SH-SY5Y (cell line): ENCODE data around the gene COQ10A.

Experiments
- GATA2 ChIP-seq: IDR thresholded peaks from 2 replicates; pipeline ENCODE4 v1.6.1; 2011; ENCODE audit warnings: mild to moderate bottlenecking, low read depth, low read length
- GATA3 ChIP-seq: IDR thresholded peaks from 2 replicates; pipeline ENCODE4 v1.6.1; 2011; ENCODE audit warnings: low read depth, mild to moderate bottlenecking, low read length, moderate library complexity

- TF ChIP-seq GATA3: no peak
- no peak for TF ChIP-seq GATA2
Observed at GRCh38 chr12:56261503-56262232, 5.1 kb upstream of the COQ10A start.
